ENCODE results near the gene TRIM59. TPM values are rescaled to one million over a fixed set of nuclear protein-coding genes. Genes with fewer than 3 reads are reported as not detected.

TRIM59 gene
- total and polyA plus RNA-seq, 2 donors (not counting 1 experiment from before 2014, with no cell fraction given), result 13.6 to 31.2 TPM

GRCh38 chr3:160446522-160447056 is 3.0 kb downstream of the TRIM59 start:
- Histone ChIP-seq H3K27ac (ENCODE audit: insufficient read depth, low read length) (no peak overlapping the region), H3K4me3 (replicated peaks in 1 of 4; ENCODE audit: control extremely low read depth in 1 of 4, insufficient read depth in 1 of 4, low read depth in 3 of 4, low read length in 4 of 4) (peak overlapping the region in 1 of 4 experiments; percentile 5)

DNA sequence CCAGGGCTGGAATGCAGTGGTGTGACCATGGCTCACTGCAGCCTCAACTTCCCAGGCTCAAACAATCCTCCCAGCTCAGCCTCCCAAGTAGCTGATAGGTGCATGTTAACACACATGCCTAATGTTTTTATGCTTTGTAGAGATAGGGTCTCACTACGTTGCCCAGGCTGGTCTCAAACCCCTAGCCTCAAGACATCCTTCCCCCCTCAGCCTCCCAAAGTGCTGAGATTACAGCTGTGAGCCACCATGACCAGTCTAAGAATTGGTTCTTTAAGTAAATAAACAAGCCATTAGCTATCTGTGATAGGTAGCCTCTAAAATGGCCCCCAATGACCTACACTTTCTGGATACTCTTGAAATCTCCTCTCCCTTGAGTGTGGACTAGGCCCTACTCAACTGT is 3.7 kb downstream of the TRIM59 start:
- Histone ChIP-seq H3K27ac (ENCODE audit: insufficient read depth, low read length) (no peak overlapping the region), H3K4me2 (ENCODE audit: extremely low read depth, insufficient read depth, low read length) (no peak overlapping the region)

More at GRCh38 chr3:160446522-160447056, 3.0 kb downstream of the TRIM59 start:
- no peaks in the 10 kb centered on the region for H3K9me3 ChIP-seq (ENCODE audit: control insufficient read depth, insufficient read depth, low read depth, low read length)
- no peaks in the 10 kb centered on the region for H3K27me3 ChIP-seq (ENCODE audit: control insufficient read depth, insufficient read depth, low read length)
- DNase-seq (ENCODE audit: low read depth in 2 of 2), result no peak
- no peak overlapping the region for H2AFZ ChIP-seq (ENCODE audit: low read length)
- H3K4me1 ChIP-seq (ENCODE audit: control insufficient read depth, extremely low read depth, insufficient read depth, low read length), result peaks cover 4% of the 10 kb centered on the region
- TF ChIP-seq EZH2 (IDR thresholded peaks at IDR 0.05; ENCODE audit: low read length, missing control alignments) (no peak), CTCF (conservative IDR thresholded peaks at IDR 0.05 in 1 of 2, IDR thresholded peaks at IDR 0.05 in 1 of 2; ENCODE audit: low read depth in 1 of 2, low read length in 2 of 2) (no peak)
- H3K4me2 ChIP-seq (ENCODE audit: extremely low read depth, insufficient read depth, low read length), result no peak overlapping the region
- H3K36me3 ChIP-seq (ENCODE audit: control insufficient read depth, insufficient read depth, low read length), result peaks cover 2% of the 10 kb centered on the region
- no peak overlapping the region for H3K9ac ChIP-seq (ENCODE audit: insufficient read depth, low read length)
- no peaks in the 10 kb centered on the region for H4K20me1 ChIP-seq (ENCODE audit: control insufficient read depth, extremely low read depth, insufficient read depth, low read length)
- peaks cover 74% of the 10 kb centered on the region for H3K79me2 ChIP-seq (ENCODE audit: control insufficient read depth, insufficient read depth, low read length)

DNA sequence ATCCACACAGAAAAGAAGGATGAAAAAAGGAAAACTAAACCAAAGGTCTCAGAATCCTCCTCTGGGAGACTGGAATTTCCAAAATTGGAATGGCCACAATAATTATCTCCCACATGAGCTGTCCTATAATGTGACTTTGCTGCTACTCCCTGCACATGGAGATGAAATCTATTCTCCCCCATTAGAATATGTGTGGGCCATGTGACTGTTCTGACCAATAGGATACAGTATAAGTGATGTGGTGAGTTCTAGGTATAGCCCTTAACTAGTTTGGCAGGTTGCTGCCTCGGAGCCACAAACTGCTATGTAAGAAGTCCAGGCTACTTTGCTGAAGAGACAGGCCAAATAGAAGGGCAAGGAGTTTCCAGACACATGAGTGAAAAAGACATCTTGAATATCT is 5.2 kb downstream of the TRIM59 start:
- Histone ChIP-seq H3K27ac (ENCODE audit: insufficient read depth, low read length) (no peak overlapping the region), H3K27me3 (ENCODE audit: control insufficient read depth, insufficient read depth, low read length) (no peaks in the 10 kb centered on the region), H3K79me2 (ENCODE audit: control insufficient read depth, insufficient read depth, low read length) (peaks cover 91% of the 10 kb centered on the region), H3K9me3 (ENCODE audit: control insufficient read depth, insufficient read depth, low read depth, low read length) (no peaks in the 10 kb centered on the region), H3K4me3 (replicated peaks in 1 of 4; ENCODE audit: control extremely low read depth in 1 of 4, insufficient read depth in 1 of 4, low read depth in 3 of 4, low read length in 4 of 4) (no peak overlapping the region), H4K20me1 (ENCODE audit: control insufficient read depth, extremely low read depth, insufficient read depth, low read length) (no peaks in the 10 kb centered on the region), H3K36me3 (ENCODE audit: control insufficient read depth, insufficient read depth, low read length) (peaks cover 2% of the 10 kb centered on the region), H2AFZ (ENCODE audit: low read length) (no peak overlapping the region), H3K9ac (ENCODE audit: insufficient read depth, low read length) (no peak overlapping the region), H3K4me2 (ENCODE audit: extremely low read depth, insufficient read depth, low read length) (no peak overlapping the region), H3K4me1 (ENCODE audit: control insufficient read depth, extremely low read depth, insufficient read depth, low read length) (no peaks in the 10 kb centered on the region)
- no peak for TF ChIP-seq CTCF (conservative IDR thresholded peaks at IDR 0.05 in 1 of 2, IDR thresholded peaks at IDR 0.05 in 1 of 2; ENCODE audit: low read depth in 1 of 2, low read length in 2 of 2)
- no peak for TF ChIP-seq EZH2 (IDR thresholded peaks at IDR 0.05; ENCODE audit: low read length, missing control alignments)
- no peak for DNase-seq (ENCODE audit: low read depth in 2 of 2)

More for the DNA sequence above, 3.7 kb downstream of the TRIM59 start:
- Histone ChIP-seq H4K20me1 (ENCODE audit: control insufficient read depth, extremely low read depth, insufficient read depth, low read length) (no peaks in the 10 kb centered on the region), H3K9me3 (ENCODE audit: control insufficient read depth, insufficient read depth, low read depth, low read length) (no peaks in the 10 kb centered on the region), H2AFZ (ENCODE audit: low read length) (no peak overlapping the region), H3K4me1 (ENCODE audit: control insufficient read depth, extremely low read depth, insufficient read depth, low read length) (peaks cover 4% of the 10 kb centered on the region), H3K36me3 (ENCODE audit: control insufficient read depth, insufficient read depth, low read length) (peaks cover 2% of the 10 kb centered on the region), H3K27me3 (ENCODE audit: control insufficient read depth, insufficient read depth, low read length) (no peaks in the 10 kb centered on the region), H3K9ac (ENCODE audit: insufficient read depth, low read length) (no peak overlapping the region), H3K79me2 (ENCODE audit: control insufficient read depth, insufficient read depth, low read length) (peaks cover 80% of the 10 kb centered on the region), H3K4me3 (replicated peaks in 1 of 4; ENCODE audit: control extremely low read depth in 1 of 4, insufficient read depth in 1 of 4, low read depth in 3 of 4, low read length in 4 of 4) (no peak overlapping the region)
- TF ChIP-seq EZH2 (IDR thresholded peaks at IDR 0.05; ENCODE audit: low read length, missing control alignments) (no peak), CTCF (conservative IDR thresholded peaks at IDR 0.05 in 1 of 2, IDR thresholded peaks at IDR 0.05 in 1 of 2; ENCODE audit: low read depth in 1 of 2, low read length in 2 of 2) (no peak)
- no peak for DNase-seq (ENCODE audit: low read depth in 2 of 2)
